HG02623 (cell line): ENCODE data around the gene ZDHHC6.
"Not testable (repeated sequence)": the region's sequence is repeated elsewhere in the genome, so short reads cannot be mapped to it uniquely, and the experiment has no call there.

ENCODE experiments used
- ATAC-seq: cut with Tn5 transposase; IDR thresholded peaks from one replicate; pipeline ENCODE4 v1.9.1; 2021; ENCODE audit warnings: moderate library complexity; ENCODE audit not compliant: unreplicated experiment

ZDHHC6 gene

GRCh38 chr10:112446855-112447619 lies at the start of gene ZDHHC6, which contains the start of gene VTI1A:
TSS of gene ZDHHC6 (minus strand) at chr10:112446914. CDS start at chr10:112445436, 1,478 bp downstream.
TSS of gene VTI1A (plus strand) at chr10:112447215. CDS start at chr10:112447374, 159 bp downstream.
- ATAC-seq, result peak; percentile 88

GRCh38 chr10:112492736-112493135 lies 46.0 kb upstream of the ZDHHC6 start:
- no peak for ATAC-seq

DNA sequence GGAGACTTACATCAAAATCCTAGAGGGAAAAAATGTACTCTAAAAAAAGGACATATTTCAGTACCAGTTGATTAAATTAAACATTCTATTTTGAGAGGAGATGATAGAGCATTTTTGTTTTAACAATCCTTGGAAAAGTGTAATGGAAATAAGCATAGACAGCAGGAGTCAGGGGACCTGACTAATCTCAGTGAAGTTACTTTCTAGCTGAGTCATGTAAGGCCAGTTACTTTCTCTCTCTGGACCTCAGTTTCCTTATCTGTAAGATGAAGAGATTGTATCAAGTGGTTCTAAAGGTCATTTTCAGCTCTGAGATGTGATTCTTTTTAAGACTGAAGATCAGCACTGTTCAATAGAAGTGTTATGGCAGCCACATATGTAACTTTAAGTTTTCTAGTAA lies 44.4 kb upstream of the ZDHHC6 start:
- ATAC-seq, result no peak

DNA sequence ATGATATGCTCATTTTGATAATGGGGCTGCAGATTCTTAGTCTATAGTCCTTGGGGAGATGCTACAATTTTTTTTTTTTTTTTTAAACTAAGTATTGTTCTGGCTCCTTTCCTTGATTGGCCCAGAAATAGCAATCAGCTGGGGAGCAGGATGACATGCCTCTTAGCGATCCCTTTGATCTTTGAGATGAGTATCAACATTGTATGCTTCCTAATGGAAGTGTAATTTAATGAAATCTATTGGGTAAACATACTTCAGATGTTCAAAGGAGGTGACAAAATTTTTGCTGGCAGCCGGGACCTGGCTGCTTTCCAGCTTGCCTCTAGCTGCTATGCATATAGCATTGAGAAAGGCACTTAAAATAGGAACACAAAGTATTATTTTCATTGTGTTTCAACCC lies 43.8 kb upstream of the ZDHHC6 start:
- no peak for ATAC-seq

- no peak for ATAC-seq
Observed at GRCh38 chr10:112487964-112488363, 41.2 kb upstream of the ZDHHC6 start.

DNA sequence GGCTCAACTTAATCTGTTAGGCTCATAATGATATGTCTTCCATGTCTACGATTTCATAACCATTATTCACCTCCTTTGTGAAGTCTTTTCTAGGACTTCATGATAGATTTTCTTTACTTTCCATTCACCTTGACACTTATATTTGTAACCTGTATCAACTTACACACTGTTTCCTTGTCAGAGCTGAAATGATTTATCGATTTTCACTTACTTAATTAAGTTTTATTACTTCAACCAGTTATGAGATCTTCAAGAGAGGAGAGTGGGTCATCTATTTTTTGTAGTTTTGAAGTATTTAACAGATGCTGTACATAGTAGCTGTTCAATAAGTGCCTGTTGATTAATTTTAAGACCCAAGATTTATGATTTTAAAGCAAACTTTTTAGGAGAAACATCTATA lies 37.7 kb upstream of the ZDHHC6 start:
- ATAC-seq, result no peak

DNA sequence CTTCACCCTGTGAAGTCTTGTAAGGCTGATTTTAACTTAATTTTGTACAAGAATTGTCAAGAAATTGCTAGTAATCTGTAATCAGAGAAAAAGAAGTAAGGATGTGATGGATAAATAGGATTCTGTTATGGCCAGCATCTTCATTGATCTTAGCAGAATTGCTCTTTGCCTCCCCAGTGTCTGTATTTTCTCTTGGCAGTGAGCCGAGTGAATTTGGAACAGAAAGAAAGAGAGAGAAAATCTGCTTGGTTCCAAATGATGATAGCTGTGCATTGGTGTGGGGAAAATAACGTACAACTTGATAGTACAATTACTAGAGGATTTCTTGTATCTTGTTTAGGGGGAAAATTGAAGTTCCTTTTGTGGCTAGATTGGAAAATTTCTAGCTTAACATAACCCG lies 34.9 kb upstream of the ZDHHC6 start:
- no peak for ATAC-seq

GRCh38 chr10:112475575-112476218 lies 29.0 kb upstream of the ZDHHC6 start:
- no peak for ATAC-seq

- ATAC-seq, result peak; percentile 60
Observed at GRCh38 chr10:112471878-112472487, 25.3 kb upstream of the ZDHHC6 start.

- no peak for ATAC-seq
Observed at GRCh38 chr10:112467541-112468075, 20.9 kb upstream of the ZDHHC6 start.

- no peak for ATAC-seq
Observed at GRCh38 chr10:112466802-112467201, 20.1 kb upstream of the ZDHHC6 start.

DNA sequence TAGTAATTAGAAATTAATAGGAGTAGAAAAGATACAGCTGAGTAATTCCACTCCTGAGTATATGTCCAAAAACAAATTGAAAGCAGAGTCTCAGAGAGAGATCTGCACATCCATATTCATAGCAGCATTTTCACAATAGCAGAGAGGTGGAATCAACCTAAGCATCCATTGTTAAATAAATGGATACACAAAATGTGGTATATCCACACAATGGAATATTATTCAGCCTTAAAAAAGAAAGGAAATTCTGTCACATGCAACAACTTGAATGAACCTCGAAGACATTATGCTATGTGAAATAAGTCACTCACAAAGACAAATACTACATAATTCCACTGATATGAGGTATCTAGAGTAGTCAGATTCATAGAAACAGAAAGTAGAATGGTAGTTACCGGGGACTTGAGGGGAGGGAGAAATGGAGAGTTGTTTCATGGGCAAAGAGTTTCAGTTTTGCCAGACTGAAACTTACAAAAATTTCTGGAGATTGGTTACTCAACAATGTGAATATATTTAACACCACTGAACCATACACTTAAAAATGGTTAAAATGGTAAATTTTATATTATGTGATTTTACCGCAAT lies 18.7 kb upstream of the ZDHHC6 start:
- peak; percentile 71 for ATAC-seq

- not testable (repeated sequence) for ATAC-seq
Observed at GRCh38 chr10:112464074-112464473, 17.4 kb upstream of the ZDHHC6 start.

- ATAC-seq, result no peak
Observed at GRCh38 chr10:112461029-112461887, 14.5 kb upstream of the ZDHHC6 start.

DNA sequence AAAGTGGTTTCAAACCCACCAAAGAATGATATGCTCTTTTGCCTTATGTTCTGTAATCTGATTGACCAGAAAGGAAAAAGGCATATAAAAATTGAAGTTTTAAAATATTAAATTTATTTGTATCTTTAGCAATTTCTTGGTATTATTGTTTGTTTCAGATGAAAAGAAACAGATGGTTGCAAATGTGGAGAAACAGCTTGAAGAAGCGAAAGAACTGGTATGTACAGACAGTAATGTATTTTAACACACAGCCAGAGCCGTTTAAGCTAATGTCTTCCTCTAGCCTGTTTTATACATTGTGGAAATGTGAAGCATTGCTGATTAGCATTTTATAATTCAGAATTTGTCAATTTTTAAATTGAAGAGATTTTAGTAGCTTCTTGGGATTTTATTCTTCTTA lies 13.7 kb upstream of the ZDHHC6 start:
- ATAC-seq, result no peak

- no peak for ATAC-seq
Observed at GRCh38 chr10:112456533-112456932, 9.8 kb upstream of the ZDHHC6 start.

- ATAC-seq, result no peak
Observed at GRCh38 chr10:112454910-112455779, 8.4 kb upstream of the ZDHHC6 start.

GRCh38 chr10:112448888-112449287 lies 2.2 kb upstream of the ZDHHC6 start:
- no peak for ATAC-seq

GRCh38 chr10:112447620-112447928 lies 860 bp upstream of the ZDHHC6 start:
- no peak for ATAC-seq
